Peyer's patch (tissue), 4 donors: ENCODE measurements around the gene PRR33.

ENCODE experiments used
- CTCF ChIP-seq, 6 experiments: fragments of 450-650 bp in 4 of 6; fragments of 200-600 bp in 2 of 6; sonication (generic) in 1 of 6; IDR thresholded peaks; one replicate each; pipeline ENCODE4 v1.5.1; 2017 to 2019; ENCODE audit warnings: antibody characterized with exemption in 6 of 6, mild to moderate bottlenecking in 3 of 6, moderate library complexity in 1 of 6
- POLR2A ChIP-seq, 2 donors: fragments of 450-650 bp; IDR thresholded peaks; one replicate each; pipeline ENCODE4 v1.5.1; 2017; ENCODE audit warnings: antibody characterized with exemption in 2 of 2, mild to moderate bottlenecking in 2 of 2, moderate library complexity in 2 of 2

- TF ChIP-seq CTCF (IDR thresholded peaks at IDR 0.05), result no peak
- TF ChIP-seq POLR2A (IDR thresholded peaks at IDR 0.05), result no peak
Measured at GRCh38 chr11:1843098-1843473, 48.6 kb downstream of the PRR33 start.
